Right hindlimb (tissue), 1 donor: ENCODE results near the gene RHBDF1.
A peak's percentile ranks its signal among the peaks of the same experiment; 100 is the strongest.

Source experiments
- DNase-seq: peaks from one replicate; pipeline ENCODE4 v3.0.0-alpha.2; 2018

RHBDF1 gene

GRCh38 chr16:71540-72401 is 660 bp downstream of the RHBDF1 start:
- peak; percentile 86 for DNase-seq

GRCh38 chr16:71210-71539 is 1.3 kb downstream of the RHBDF1 start:
- DNase-seq = no peak

GRCh38 chr16:69181-69580 is 3.2 kb downstream of the RHBDF1 start:
- DNase-seq = no peak

GRCh38 chr16:67884-68789 is 4.3 kb downstream of the RHBDF1 start:
- peak; percentile 61 for DNase-seq

GRCh38 chr16:67183-67791 is 5.1 kb downstream of the RHBDF1 start:
- DNase-seq = peak; percentile 65

GRCh38 chr16:66309-67182 is 5.9 kb downstream of the RHBDF1 start:
- DNase-seq = no peak

- peak; percentile 86 for DNase-seq
Observed at GRCh38 chr16:65745-66144, 6.7 kb downstream of the RHBDF1 start.

- DNase-seq = no peak
Observed at GRCh38 chr16:64914-65255, 7.5 kb downstream of the RHBDF1 start.

- DNase-seq = no peak
Observed at GRCh38 chr16:63998-64913, 8.2 kb downstream of the RHBDF1 start.

GRCh38 chr16:63466-63865 is 9.0 kb downstream of the RHBDF1 start:
- DNase-seq = no peak

- DNase-seq = no peak
Observed at GRCh38 chr16:62968-63391, 9.5 kb downstream of the RHBDF1 start.

- no peak for DNase-seq
Observed at GRCh38 chr16:62283-62967, 10.0 kb downstream of the RHBDF1 start.

GRCh38 chr16:61879-62281 is 10.6 kb downstream of the RHBDF1 start:
- DNase-seq = no peak

- no peak for DNase-seq
Observed at GRCh38 chr16:60929-61878, 11.2 kb downstream of the RHBDF1 start.

GRCh38 chr16:60166-60565 is 12.3 kb downstream of the RHBDF1 start:
- DNase-seq = no peak

GRCh38 chr16:59440-60059 is 12.9 kb downstream of the RHBDF1 start:
- DNase-seq = no peak

GRCh38 chr16:58491-59439 is 13.7 kb downstream of the RHBDF1 start:
- no peak for DNase-seq

GRCh38 chr16:57711-58110 is 14.7 kb downstream of the RHBDF1 start:
- DNase-seq = no peak
